ENCODE data around the gene KHDRBS2. TPM values are rescaled to one million over a fixed set of nuclear protein-coding genes. Genes with fewer than 3 reads are reported as not detected.
A peak's percentile ranks its signal among the peaks of the same experiment; 100 is the strongest.

KHDRBS2 gene
- total and polyA plus RNA-seq, 2 donors (not counting 1 experiment from before 2014, with no cell fraction given), result 8.9 to 9.4 TPM

DNA sequence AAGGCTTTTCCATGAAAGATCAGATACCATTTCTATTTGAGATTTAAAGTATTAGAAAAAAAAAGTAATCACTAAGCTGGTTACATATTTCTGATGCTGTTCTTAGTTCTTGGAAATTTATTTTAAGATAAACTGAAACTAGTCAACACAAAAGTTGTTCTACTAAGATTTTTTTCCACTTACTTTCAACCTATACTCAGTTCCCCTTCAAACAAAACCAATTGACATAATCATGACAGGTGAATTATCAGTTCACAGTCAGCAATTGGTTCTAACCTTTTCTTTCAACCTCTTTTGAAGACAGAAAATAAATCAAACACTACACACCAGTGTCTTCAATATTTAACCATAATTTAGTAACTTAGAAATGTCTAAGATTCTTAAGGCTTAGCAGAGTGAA lies 228.7 kb downstream of the KHDRBS2 start:
- Mint-ChIP-seq H3K27me3 (no peaks in the 10 kb centered on the region), H3K4me1 (peaks cover 21% of the 10 kb centered on the region), H3K4me3 (no peak overlapping the region), H3K9me3 (ENCODE audit: insufficient read depth) (peaks cover 2% of the 10 kb centered on the region), H3K27ac (no peak overlapping the region)
- ChIA-PET POLR2A (no interaction called here), CTCF (no interaction called here)
- Histone ChIP-seq H3K27me3 (replicated peaks in 1 of 4; ENCODE audit: control extremely low read depth in 1 of 4, control insufficient read depth in 3 of 4, insufficient read depth in 4 of 4, low read length in 3 of 4) (no peaks in the 10 kb centered on the region), H4K20me1 (ENCODE audit: control insufficient read depth, insufficient read depth, low read length, poor library complexity, severe bottlenecking) (no peaks in the 10 kb centered on the region), H3K4me1 (ENCODE audit: control insufficient read depth in 2 of 2, insufficient read depth in 2 of 2, low read length in 2 of 2) (peaks cover 4 to 19% of the 10 kb centered on the region in 2 donors), H3K4me3 (ENCODE audit: control extremely low read depth in 1 of 5, extremely low read depth in 1 of 5, insufficient read depth in 1 of 5, low read depth in 2 of 5, low read length in 4 of 5) (no peak overlapping the region), H3K4me2 (replicated peaks; ENCODE audit: low read depth, low read length, poor library complexity, severe bottlenecking) (no peak overlapping the region), H3K9me3 (ENCODE audit: control extremely low read depth in 1 of 3, control insufficient read depth in 2 of 3, insufficient read depth in 1 of 3, low read length in 2 of 3) (no peaks in the 10 kb centered on the region), H3K27ac (ENCODE audit: low read length in 2 of 2) (peak overlapping the region in 1 of 2 donors; percentile 27), H3K36me3 (replicated peaks in 1 of 2; ENCODE audit: control extremely low read depth in 1 of 2, control insufficient read depth in 1 of 2, extremely low read depth in 1 of 2, insufficient read depth in 2 of 2, low read length in 1 of 2) (no peaks in the 10 kb centered on the region), H3K79me2 (ENCODE audit: control insufficient read depth, insufficient read depth, low read length) (no peaks in the 10 kb centered on the region), H2AFZ (ENCODE audit: insufficient read depth, low read depth, low read length, poor library complexity, severe bottlenecking) (no peak overlapping the region), H3K9ac (ENCODE audit: low read length) (no peak overlapping the region)
- DNase-seq (no peak), ATAC-seq (ENCODE audit: low read depth) (no peak)
- intact Hi-C loops (cut with micrococcal nuclease), result no loop called here
- TF ChIP-seq EZH2 (IDR thresholded peaks at IDR 0.05; ENCODE audit: borderline replicate concordance, insufficient read depth, low read depth, low read length, poor library complexity, severe bottlenecking), result no peak
- TF ChIP-seq CTCF (IDR thresholded peaks at IDR 0.05), result no peak

- H3K36me3 ChIP-seq (replicated peaks in 1 of 2; ENCODE audit: control extremely low read depth in 1 of 2, control insufficient read depth in 1 of 2, extremely low read depth in 1 of 2, insufficient read depth in 2 of 2, low read length in 1 of 2), result peaks cover 0 to 3% of the 10 kb centered on the region in 2 experiments
- H2AFZ ChIP-seq (ENCODE audit: insufficient read depth, low read depth, low read length, poor library complexity, severe bottlenecking), result no peak overlapping the region
- TF ChIP-seq EZH2 (IDR thresholded peaks at IDR 0.05; ENCODE audit: borderline replicate concordance, insufficient read depth, low read depth, low read length, poor library complexity, severe bottlenecking) (no peak), CTCF (IDR thresholded peaks at IDR 0.05) (no peak)
- ChIA-PET POLR2A (no interaction called here), CTCF (interaction anchor here (1.4 kb wide), 1 partner anchor 9 kb away, joined by 4 read pairs; no protein-coding TSS in a partner anchor)
- H3K9ac ChIP-seq (ENCODE audit: low read length), result no peak overlapping the region
- no peaks in the 10 kb centered on the region for H4K20me1 ChIP-seq (ENCODE audit: control insufficient read depth, insufficient read depth, low read length, poor library complexity, severe bottlenecking)
- H3K27ac ChIP-seq (ENCODE audit: low read length in 2 of 2), result no peak overlapping the region
- intact Hi-C loops (cut with micrococcal nuclease), result no loop called here
- H3K4me2 ChIP-seq (replicated peaks; ENCODE audit: low read depth, low read length, poor library complexity, severe bottlenecking), result no peak overlapping the region
- H3K27ac Mint-ChIP-seq, result no peak overlapping the region
- H3K27me3 ChIP-seq (replicated peaks in 1 of 4; ENCODE audit: control extremely low read depth in 1 of 4, control insufficient read depth in 3 of 4, insufficient read depth in 4 of 4, low read length in 3 of 4), result no peaks in the 10 kb centered on the region
- peaks cover 18% of the 10 kb centered on the region for H3K4me1 Mint-ChIP-seq
- ATAC-seq (ENCODE audit: low read depth) (no peak), DNase-seq (no peak)
- H3K79me2 ChIP-seq (ENCODE audit: control insufficient read depth, insufficient read depth, low read length), result no peaks in the 10 kb centered on the region
- H3K9me3 ChIP-seq (ENCODE audit: control extremely low read depth in 1 of 3, control insufficient read depth in 2 of 3, insufficient read depth in 1 of 3, low read length in 2 of 3), result no peaks in the 10 kb centered on the region
- H3K4me3 ChIP-seq (ENCODE audit: control extremely low read depth in 1 of 5, extremely low read depth in 1 of 5, insufficient read depth in 1 of 5, low read depth in 2 of 5, low read length in 4 of 5), result no peak overlapping the region
- no CpG with 5 or more reads among the region's 2 CpGs for WGBS (ENCODE audit: insufficient coverage)
- no peaks in the 10 kb centered on the region for H3K9me3 Mint-ChIP-seq (ENCODE audit: insufficient read depth)
- no peak overlapping the region for H3K4me3 Mint-ChIP-seq
- no peaks in the 10 kb centered on the region for H3K27me3 Mint-ChIP-seq
- peaks cover 0 to 10% of the 10 kb centered on the region in 2 donors for H3K4me1 ChIP-seq (ENCODE audit: control insufficient read depth in 2 of 2, insufficient read depth in 2 of 2, low read length in 2 of 2)
Measured at GRCh38 chr6:62045502-62045901, 240.5 kb downstream of the KHDRBS2 start.
